Dermis blood vessel endothelial cell (primary cell): ENCODE measurements around the gene DLG2. TPM values are rescaled to one million over a fixed set of nuclear protein-coding genes. Genes with fewer than 3 reads are reported as not detected.
"Not testable (repeated sequence)": the region's sequence is repeated elsewhere in the genome, so short reads cannot be mapped to it uniquely, and the experiment has no call there.

Experiments
- DNase-seq: peaks from one replicate; pipeline ENCODE4 v3.0.0; 2010
- total RNA-seq: library from RNA; depleted of rRNA; stranded (reverse); fragments of >200 nt; gene quantifications from 2 replicates; pipeline ENCODE4 v1.2.3, GENCODE V29; 2014

Gene DLG2
- total RNA-seq, 1 donor from 2014 or later: 0.17 TPM

GRCh38 chr11:85195934-85196333, 431.2 kb downstream of the DLG2 start:
- DNase-seq: no peak

GRCh38 chr11:85187992-85188391, 439.2 kb downstream of the DLG2 start:
- DNase-seq: no peak

GRCh38 chr11:85184721-85185120, 442.4 kb downstream of the DLG2 start:
- DNase-seq: no peak

GRCh38 chr11:85182441-85183387, 444.4 kb downstream of the DLG2 start:
- DNase-seq: no peak

- no peak for DNase-seq
Measured at GRCh38 chr11:85180528-85180927, 446.6 kb downstream of the DLG2 start.

- DNase-seq: no peak
Measured at GRCh38 chr11:85171648-85172257, 455.4 kb downstream of the DLG2 start.

GRCh38 chr11:85170184-85170583, 457.0 kb downstream of the DLG2 start:
- no peak for DNase-seq

- no peak for DNase-seq
Measured at GRCh38 chr11:85167471-85167870, 459.7 kb downstream of the DLG2 start.

GRCh38 chr11:85167038-85167437, 460.1 kb downstream of the DLG2 start:
- DNase-seq: no peak

- no peak for DNase-seq
Measured at GRCh38 chr11:85165819-85166218, 461.3 kb downstream of the DLG2 start.

GRCh38 chr11:85164743-85165142, 462.4 kb downstream of the DLG2 start:
- DNase-seq: no peak

GRCh38 chr11:85154294-85154693, 472.9 kb downstream of the DLG2 start:
- DNase-seq: no peak

GRCh38 chr11:85137597-85137996, 489.5 kb downstream of the DLG2 start:
- DNase-seq: no peak

GRCh38 chr11:85133636-85134035, 493.5 kb downstream of the DLG2 start:
- no peak for DNase-seq

- DNase-seq: no peak
Measured at GRCh38 chr11:85132851-85133585, 494.1 kb downstream of the DLG2 start.

GRCh38 chr11:85127349-85127748, 499.8 kb downstream of the DLG2 start:
- no peak for DNase-seq

GRCh38 chr11:85123752-85124231, 503.4 kb downstream of the DLG2 start:
- DNase-seq: no peak

GRCh38 chr11:85118151-85118550, 509.0 kb downstream of the DLG2 start:
- DNase-seq: no peak

- no peak for DNase-seq
Measured at GRCh38 chr11:85115798-85116197, 511.3 kb downstream of the DLG2 start.

GRCh38 chr11:85114786-85115185, 512.4 kb downstream of the DLG2 start:
- DNase-seq: no peak

- DNase-seq: not testable (repeated sequence)
Measured at GRCh38 chr11:85110246-85110645, 516.9 kb downstream of the DLG2 start.

GRCh38 chr11:85109141-85109540, 518.0 kb downstream of the DLG2 start:
- DNase-seq: no peak

- no peak for DNase-seq
Measured at GRCh38 chr11:85105868-85106267, 521.3 kb downstream of the DLG2 start.
